A549 (cell line): ENCODE results near the gene BCL11B. TPM values are rescaled to one million over a fixed set of nuclear protein-coding genes. Genes with fewer than 3 reads are reported as not detected.

ENCODE experiments used
- ATAC-seq, 2 experiments: fragments of 200-7000 bp in 1 of 2; fragments of >200 bp in 1 of 2; cut with Nextera tagmentation in 1 of 2; cut with Tn5 transposase in 1 of 2; 3 replicates each; pipeline versions ENCODE4 v1.8.0 to v1.9.1; 2018 to 2020; ENCODE audit warnings: mild to moderate bottlenecking in 1 of 2, moderate library complexity in 1 of 2
- CTCF ChIA-PET: fragments of 300-600 bp; sonication (Branson Sonifier 250); formaldehyde crosslinking; extraction: SDS; loops from one replicate; lab custom pipeline; 2021; ENCODE audit warnings: antibody characterized with exemption, inconsistent platforms; lab: Yijun Ruan, JAX
- POLR2A ChIA-PET: fragments of 350-600 bp; formaldehyde crosslinking; extraction: SDS; loops from one replicate; lab custom pipeline; 2021; ENCODE audit warnings: antibody characterized with exemption, inconsistent platforms; lab: Yijun Ruan, JAX
- DNase-seq, 2 experiments: peaks; one replicate each; pipeline versions ENCODE4 v3.0.0 to v3.0.0-alpha.2; 2011 to 2016; ENCODE audit warnings: low read depth in 1 of 2, low spot score in 1 of 2
- FAIRE-seq: peaks from 2 replicates; lab custom pipeline; 2011; peaks lifted over from hg19 to GRCh38; lab: Jason Lieb, UNC
- H3K27ac ChIP-seq, 2 experiments: fragments of >200 bp; sonication (Bioruptor Twin); formaldehyde crosslinking; 3 replicates each; pipeline ENCODE4 v1.5.1; 2016 to 2017
- H3K4me1 ChIP-seq: fragments of >200 bp; sonication (Bioruptor Twin); formaldehyde crosslinking; 3 replicates; pipeline ENCODE4 v1.6.1; 2016
- H3K4me2 ChIP-seq: fragments of >200 bp; sonication (Bioruptor Twin); formaldehyde crosslinking; 3 replicates; pipeline ENCODE4 v1.6.1; 2016
- H3K4me3 ChIP-seq: fragments of >200 bp; sonication (Bioruptor Twin); formaldehyde crosslinking; 3 replicates; pipeline ENCODE4 v1.5.1; 2016
- H3K9me3 ChIP-seq: fragments of >200 bp; sonication (Bioruptor Twin); formaldehyde crosslinking; 3 replicates; pipeline ENCODE4 v1.6.1; 2016
- BHLHE40 ChIP-seq: IDR thresholded peaks from 2 replicates; pipeline ENCODE4 v1.6.1; 2012; ENCODE audit warnings: low read depth, low read length, inconsistent platforms
- CBX2 ChIP-seq: fragments of 200-600 bp; sonication (generic); IDR thresholded peaks from 2 replicates; pipeline ENCODE4 v1.6.1; 2016; ENCODE audit warnings: low read depth, mild to moderate bottlenecking, borderline replicate concordance
- CBX8 ChIP-seq: fragments of 200-600 bp; sonication (generic); IDR thresholded peaks from 2 replicates; pipeline ENCODE4 v1.6.1; 2016
- CEBPB ChIP-seq, 2 experiments: fragments of >200 bp in 1 of 2; sonication (Bioruptor Twin) in 1 of 2; formaldehyde crosslinking in 1 of 2; IDR thresholded peaks; 2 replicates each; pipeline ENCODE4 v1.6.1; 2012 to 2016
- CHD2 ChIP-seq: fragments of 150-350 bp; IDR thresholded peaks from 2 replicates; pipeline ENCODE4 v1.6.1; 2014; ENCODE audit warnings: low read length; ENCODE audit not compliant: partially characterized antibody
- CHD4 ChIP-seq: fragments of 200-600 bp; sonication (generic); IDR thresholded peaks from 2 replicates; pipeline ENCODE4 v1.6.1; 2016; ENCODE audit warnings: antibody characterized with exemption, mild to moderate bottlenecking, borderline replicate concordance
- EP300 ChIP-seq, 2 experiments: fragments of >200 bp; sonication (Bioruptor Twin); formaldehyde crosslinking; IDR thresholded peaks; 2 replicates in 1 of 2; 3 replicates in 1 of 2; pipeline ENCODE4 v1.6.1; 2016 to 2017
- ESRRA ChIP-seq: fragments of 150-350 bp; IDR thresholded peaks from 2 replicates; pipeline ENCODE4 v1.6.1; 2014; ENCODE audit warnings: mild to moderate bottlenecking, low read length, borderline replicate concordance
- FOSB ChIP-seq: fragments of 250-450 bp; sonication (Bioruptor Pico); IDR thresholded peaks from 2 replicates; pipeline ENCODE4 v1.5.0; 2020; ENCODE audit warnings: mild to moderate bottlenecking, moderate library complexity
- JUNB ChIP-seq: fragments of >200 bp; sonication (Bioruptor Twin); formaldehyde crosslinking; IDR thresholded peaks from 2 replicates; pipeline ENCODE4 v1.6.1; 2016
- KDM5A ChIP-seq: fragments of 200-600 bp; sonication (generic); IDR thresholded peaks from 2 replicates; pipeline ENCODE4 v1.6.1; 2016; ENCODE audit warnings: antibody characterized with exemption, mild to moderate bottlenecking
- MYC ChIP-seq: IDR thresholded peaks from 2 replicates; pipeline ENCODE4 v1.6.1; 2012; ENCODE audit warnings: mild to moderate bottlenecking, inconsistent platforms, low read length, improper control_type of control experiment, borderline replicate concordance
- NFE2L2 ChIP-seq: fragments of 150-350 bp; conservative IDR thresholded peaks from 2 replicates; pipeline ENCODE4 v1.6.1; 2014; ENCODE audit warnings: low read length
- NPAS2 ChIP-seq: fragments of 250-450 bp; sonication (Bioruptor Pico); IDR thresholded peaks from 2 replicates; pipeline ENCODE4 v1.8.0; 2022; ENCODE audit warnings: mild to moderate bottlenecking, moderate library complexity, borderline replicate concordance
- POLR2A ChIP-seq: IDR thresholded peaks from 2 replicates; pipeline ENCODE4 v1.6.1; 2012; ENCODE audit warnings: mild to moderate bottlenecking, low read length
- RAD21 ChIP-seq, 2 experiments: fragments of >200 bp in 1 of 2; sonication (Bioruptor Twin) in 1 of 2; formaldehyde crosslinking in 1 of 2; IDR thresholded peaks in 1 of 2; conservative IDR thresholded peaks in 1 of 2; 2 replicates in 1 of 2; 3 replicates in 1 of 2; pipeline ENCODE4 v1.6.1; 2012 to 2018; ENCODE audit warnings: inconsistent platforms in 1 of 2
- RARB ChIP-seq: fragments of 250-450 bp; sonication (Bioruptor Pico); IDR thresholded peaks from 2 replicates; pipeline ENCODE4 v1.8.0; 2021; ENCODE audit warnings: mild to moderate bottlenecking, moderate library complexity
- RCOR1 ChIP-seq: fragments of 150-350 bp; IDR thresholded peaks from 2 replicates; pipeline ENCODE4 v1.6.1; 2014; ENCODE audit warnings: antibody characterized with exemption, low read length, low read depth
- RNF2 ChIP-seq: fragments of 200-600 bp; sonication (generic); IDR thresholded peaks from 2 replicates; pipeline ENCODE4 v1.6.1; 2016; ENCODE audit warnings: low read depth, mild to moderate bottlenecking, antibody characterized with exemption, moderate library complexity, borderline replicate concordance
- SREBF2 ChIP-seq: fragments of 450-650 bp; IDR thresholded peaks from 2 replicates; pipeline ENCODE4 v1.6.1; 2014; ENCODE audit warnings: mild to moderate bottlenecking, moderate library complexity
- TP53 ChIP-seq: fragments of 250-450 bp; sonication (Bioruptor Pico); IDR thresholded peaks from 2 replicates; pipeline ENCODE4 v1.5.0; 2021; ENCODE audit warnings: mild to moderate bottlenecking, moderate library complexity
- USF2 ChIP-seq: fragments of 450-650 bp; IDR thresholded peaks from 2 replicates; pipeline ENCODE4 v1.6.1; 2014; ENCODE audit warnings: antibody characterized with exemption
- ZC3H11A ChIP-seq: fragments of 450-650 bp; IDR thresholded peaks from 2 replicates; pipeline ENCODE4 v1.6.1; 2014; ENCODE audit warnings: antibody characterized with exemption, mild to moderate bottlenecking
- ZSCAN20 ChIP-seq: fragments of 250-450 bp; sonication (Bioruptor Pico); IDR thresholded peaks from 2 replicates; pipeline ENCODE4 v1.8.0; 2022; ENCODE audit warnings: mild to moderate bottlenecking, moderate library complexity
- WGBS: methylation state at CpG from one replicate; pipeline ENCODE4 v1.1.6; 2017; ENCODE audit errors: missing lambda C conversion rate; 5-methylcytosine and 5-hydroxymethylcytosine counted together
- polyA plus RNA-seq, 4 experiments: library from polyadenylated mRNA; depleted of rRNA in 3 of 4; stranded (reverse); fragments of >200 nt; fragmentation: RNase III in 1 of 4; extraction: RNeasy Plus Mini Kit Qiagen cat#74134 plus additional on column Dnase treatment in 1 of 4; gene quantifications; 2 replicates in 3 of 4; 3 replicates in 1 of 4; pipeline ENCODE4 v1.2.3, GENCODE V29; 2011 to 2017
- TF ChIP-seq, protein P1 (sequence below): IDR thresholded peaks from 2 replicates; pipeline ENCODE4 v1.6.1; 2012
- TF ChIP-seq, protein P2 (sequence below): fragments of 200-600 bp; sonication (generic); IDR thresholded peaks from 2 replicates; pipeline ENCODE4 v1.6.1; 2016; ENCODE audit warnings: antibody characterized with exemption, mild to moderate bottlenecking, moderate library complexity

BCL11B gene
- polyA plus RNA-seq, 2 of the 4 experiments (the other 2 are of a cell fraction), result 0.43 to 0.49 TPM

GRCh38 chr14:99236386-99237138 lies 35.4 kb downstream of the BCL11B start:
- CTCF ChIA-PET, result interaction anchor here (0.7 to 1.5 kb wide), 3 partner anchors 9 to 1099 kb away, joined by 3 to 5 read pairs (median 3); no protein-coding TSS in a partner anchor
- WGBS, result 53% methylated on average over 9 of the region's 9 CpGs
- Histone ChIP-seq H3K4me1 (no peaks in the 10 kb centered on the region), H3K27ac (no peak overlapping the region), H3K9me3 (peaks cover 33% of the 10 kb centered on the region), H3K4me3 (no peak overlapping the region), H3K4me2 (no peak overlapping the region)
- FAIRE-seq, result no peak
- no peak for ATAC-seq
- TF ChIP-seq ZC3H11A, result no peak
- TF ChIP-seq RNF2, result no peak
- no peak for TF ChIP-seq EP300 (IDR thresholded peaks at IDR 0.05)
- TF ChIP-seq CHD2, result no peak
- TF ChIP-seq JUNB, result no peak
- TF ChIP-seq ZSCAN20, result no peak
- no peak for TF ChIP-seq SREBF2
- no peak for TF ChIP-seq CHD4
- no peak for TF ChIP-seq NFE2L2
- TF ChIP-seq USF2, result no peak
- no peak for TF ChIP-seq TP53 (CRISPR knock-in tag)
- TF ChIP-seq POLR2A, result no peak
- no peak for TF ChIP-seq MYC
- TF ChIP-seq CBX8, result no peak
- POLR2A ChIA-PET, result no interaction called here
- no peak for DNase-seq

DNA sequence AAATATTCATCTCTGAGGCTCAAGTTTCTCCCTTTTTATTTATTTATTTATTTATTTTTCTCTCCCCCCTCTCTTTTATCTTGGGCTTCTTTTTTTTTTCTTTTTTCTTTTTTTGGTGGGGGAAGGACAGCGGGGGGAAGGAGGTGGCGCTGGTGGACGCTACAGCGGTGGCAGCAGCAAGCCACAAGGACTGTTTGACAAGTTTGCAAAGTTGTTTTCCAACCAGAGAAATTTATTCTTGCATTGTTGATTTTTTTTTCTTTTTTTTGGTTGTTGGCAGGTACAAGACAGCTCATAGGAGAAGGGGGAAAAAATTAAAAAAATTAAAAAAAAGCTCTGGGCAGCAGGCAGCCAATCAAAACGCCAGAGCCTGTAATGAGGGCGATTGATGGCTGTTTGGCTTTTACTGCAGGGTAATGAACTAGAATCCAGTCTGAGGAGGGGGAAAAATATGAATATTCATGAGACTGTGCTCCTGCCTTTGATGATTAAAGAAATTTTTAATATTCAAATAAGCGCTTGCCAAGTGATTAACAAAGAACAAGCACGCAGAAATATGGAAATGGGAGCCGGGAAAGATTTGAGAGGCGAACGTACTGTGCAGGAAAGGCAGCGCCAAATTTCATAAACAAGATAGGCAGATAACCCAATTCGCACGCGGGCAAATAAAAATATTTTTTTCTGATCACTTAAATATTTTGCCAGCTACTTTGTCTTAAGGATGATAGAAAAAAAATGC lies 36.2 kb downstream of the BCL11B start:
- ATAC-seq, result no peak
- 74% methylated on average over 15 of the region's 15 CpGs for WGBS
- Histone ChIP-seq H3K4me3 (no peak overlapping the region), H3K4me2 (no peak overlapping the region), H3K27ac (no peak overlapping the region)
- DNase-seq, result no peak
- ChIA-PET CTCF (interaction anchor here (1.2 to 1.5 kb wide), 2 partner anchors 9 to 1098 kb away, joined by 3 to 5 read pairs; no protein-coding TSS in a partner anchor), POLR2A (no interaction called here)
- TF ChIP-seq CHD4 (no peak), KDM5A (no peak)
- TF ChIP-seq, protein P1, sequence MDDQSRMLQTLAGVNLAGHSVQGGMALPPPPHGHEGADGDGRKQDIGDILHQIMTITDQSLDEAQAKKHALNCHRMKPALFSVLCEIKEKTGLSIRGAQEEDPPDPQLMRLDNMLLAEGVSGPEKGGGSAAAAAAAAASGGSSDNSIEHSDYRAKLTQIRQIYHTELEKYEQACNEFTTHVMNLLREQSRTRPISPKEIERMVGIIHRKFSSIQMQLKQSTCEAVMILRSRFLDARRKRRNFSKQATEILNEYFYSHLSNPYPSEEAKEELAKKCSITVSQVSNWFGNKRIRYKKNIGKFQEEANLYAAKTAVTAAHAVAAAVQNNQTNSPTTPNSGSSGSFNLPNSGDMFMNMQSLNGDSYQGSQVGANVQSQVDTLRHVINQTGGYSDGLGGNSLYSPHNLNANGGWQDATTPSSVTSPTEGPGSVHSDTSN, result no peak
- TF ChIP-seq, all 56 proteins: peak for 0
- FAIRE-seq, result no peak
- Histone ChIP-seq H3K4me1 (no peaks in the 10 kb centered on the region), H3K9me3 (peaks cover 33% of the 10 kb centered on the region)

GRCh38 chr14:99234961-99235571 lies 36.9 kb downstream of the BCL11B start:
- TF ChIP-seq CEBPB (IDR thresholded peaks at IDR 0.05), result no peak
- TF ChIP-seq NPAS2 (CRISPR knock-in tag), result no peak
- no peak for TF ChIP-seq ESRRA
- no peak for TF ChIP-seq FOSB
- no peak for TF ChIP-seq RCOR1
- TF ChIP-seq, protein P2, sequence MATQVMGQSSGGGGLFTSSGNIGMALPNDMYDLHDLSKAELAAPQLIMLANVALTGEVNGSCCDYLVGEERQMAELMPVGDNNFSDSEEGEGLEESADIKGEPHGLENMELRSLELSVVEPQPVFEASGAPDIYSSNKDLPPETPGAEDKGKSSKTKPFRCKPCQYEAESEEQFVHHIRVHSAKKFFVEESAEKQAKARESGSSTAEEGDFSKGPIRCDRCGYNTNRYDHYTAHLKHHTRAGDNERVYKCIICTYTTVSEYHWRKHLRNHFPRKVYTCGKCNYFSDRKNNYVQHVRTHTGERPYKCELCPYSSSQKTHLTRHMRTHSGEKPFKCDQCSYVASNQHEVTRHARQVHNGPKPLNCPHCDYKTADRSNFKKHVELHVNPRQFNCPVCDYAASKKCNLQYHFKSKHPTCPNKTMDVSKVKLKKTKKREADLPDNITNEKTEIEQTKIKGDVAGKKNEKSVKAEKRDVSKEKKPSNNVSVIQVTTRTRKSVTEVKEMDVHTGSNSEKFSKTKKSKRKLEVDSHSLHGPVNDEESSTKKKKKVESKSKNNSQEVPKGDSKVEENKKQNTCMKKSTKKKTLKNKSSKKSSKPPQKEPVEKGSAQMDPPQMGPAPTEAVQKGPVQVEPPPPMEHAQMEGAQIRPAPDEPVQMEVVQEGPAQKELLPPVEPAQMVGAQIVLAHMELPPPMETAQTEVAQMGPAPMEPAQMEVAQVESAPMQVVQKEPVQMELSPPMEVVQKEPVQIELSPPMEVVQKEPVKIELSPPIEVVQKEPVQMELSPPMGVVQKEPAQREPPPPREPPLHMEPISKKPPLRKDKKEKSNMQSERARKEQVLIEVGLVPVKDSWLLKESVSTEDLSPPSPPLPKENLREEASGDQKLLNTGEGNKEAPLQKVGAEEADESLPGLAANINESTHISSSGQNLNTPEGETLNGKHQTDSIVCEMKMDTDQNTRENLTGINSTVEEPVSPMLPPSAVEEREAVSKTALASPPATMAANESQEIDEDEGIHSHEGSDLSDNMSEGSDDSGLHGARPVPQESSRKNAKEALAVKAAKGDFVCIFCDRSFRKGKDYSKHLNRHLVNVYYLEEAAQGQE, result no peak
- TF ChIP-seq MYC, result no peak
- TF ChIP-seq KDM5A, result no peak
- TF ChIP-seq RARB, result no peak
- TF ChIP-seq CBX2, result no peak
- TF ChIP-seq RAD21 (conservative IDR thresholded peaks at IDR 0.05 in 1 of 2, IDR thresholded peaks at IDR 0.05 in 1 of 2), result no peak
- no peak for TF ChIP-seq CHD2
- TF ChIP-seq BHLHE40, result no peak
- DNase-seq (no peak), FAIRE-seq (no peak), ATAC-seq (no peak)
- no peaks in the 10 kb centered on the region for H3K4me1 ChIP-seq
- CTCF ChIA-PET, result interaction anchor here (0.9 kb wide), 1 partner anchor 9 kb away, joined by 3 read pairs; no protein-coding TSS in a partner anchor
- H3K4me3 ChIP-seq, result no peak overlapping the region
- H3K27ac ChIP-seq, result no peak overlapping the region
- WGBS, result 67% methylated on average over 18 of the region's 19 CpGs
- POLR2A ChIA-PET, result no interaction called here
- no peak overlapping the region for H3K4me2 ChIP-seq
- peaks cover 33% of the 10 kb centered on the region for H3K9me3 ChIP-seq
